ENCODE measurements around the gene LIN28B.

The LIN28B gene

DNA sequence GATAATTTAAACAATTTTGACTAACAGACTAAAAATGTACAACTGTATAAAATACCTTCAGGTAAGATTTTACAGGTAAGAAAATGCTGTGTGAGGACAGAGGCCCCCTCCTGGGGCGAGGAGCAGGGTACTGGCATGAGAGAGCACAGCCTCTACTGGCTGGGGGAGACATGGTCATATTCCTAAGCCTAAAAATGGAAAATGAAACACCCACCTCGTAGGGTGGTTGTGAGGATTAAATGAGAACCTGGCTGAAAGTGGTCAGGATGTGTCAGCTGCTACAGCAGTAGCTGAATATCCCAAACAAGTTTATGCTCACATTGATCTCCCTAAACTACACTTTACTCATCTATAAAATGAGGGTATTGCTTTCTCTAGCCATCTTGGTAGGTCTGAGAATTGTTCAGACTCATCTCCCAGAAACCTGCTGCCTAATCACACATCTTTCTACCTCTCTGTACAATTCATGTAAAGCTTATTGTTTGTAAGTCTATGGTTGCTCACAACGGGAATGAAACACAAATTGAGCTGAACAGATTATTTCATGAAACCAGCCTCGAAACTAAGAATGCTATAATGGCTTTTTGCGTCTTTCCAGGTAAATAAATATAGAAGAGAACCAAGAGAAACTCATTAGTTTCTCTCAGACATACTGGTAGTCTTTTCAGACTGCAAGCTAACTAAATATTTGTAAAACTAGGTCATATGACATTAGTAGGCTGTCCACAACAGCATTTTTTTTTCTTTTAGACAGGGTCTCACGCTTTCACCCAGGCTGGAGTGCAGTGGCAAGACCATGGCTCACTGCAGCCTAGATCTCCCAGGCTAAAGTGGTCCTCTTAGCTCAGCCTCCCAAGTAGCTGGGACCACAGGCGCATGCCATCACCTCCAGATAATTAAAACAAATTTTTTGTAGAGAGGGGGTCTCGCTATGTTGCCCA, 153.3 kb downstream of the LIN28B start:
- no peak for DNase-seq (ENCODE audit: low read depth in 2 of 2)

GRCh38 chr6:105111105-105111504, 154.2 kb downstream of the LIN28B start:
- no peak for DNase-seq (ENCODE audit: low read depth in 2 of 2)

- DNase-seq (ENCODE audit: low read depth in 2 of 2), result no peak
These were observed 155.0 kb downstream of the LIN28B start for GRCh38 chr6:105111871-105112270.

- no peak for DNase-seq (ENCODE audit: low read depth in 2 of 2)
These were observed 155.7 kb downstream of the LIN28B start for GRCh38 chr6:105112577-105112976.

DNA sequence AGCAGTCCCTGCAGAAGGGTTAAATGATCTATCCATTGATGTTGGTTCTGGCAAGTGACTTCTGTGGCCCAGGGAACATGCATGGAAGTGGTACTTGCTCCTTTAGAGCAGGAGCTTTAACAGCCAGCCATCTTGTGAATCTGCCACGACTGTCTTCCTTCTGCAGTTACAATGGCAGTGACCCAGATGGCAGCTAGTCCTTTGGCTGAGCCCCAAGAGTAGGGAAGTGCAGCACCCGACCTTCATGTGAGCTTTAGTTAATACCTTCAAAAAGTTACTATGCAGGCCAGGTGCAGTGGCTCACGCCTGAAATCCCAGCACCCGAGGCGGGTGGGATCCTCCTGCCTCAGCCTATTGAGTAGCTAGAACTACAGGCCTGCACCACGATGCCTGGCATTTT, 156.5 kb downstream of the LIN28B start:
- no peak for DNase-seq (ENCODE audit: low read depth in 2 of 2)

DNA sequence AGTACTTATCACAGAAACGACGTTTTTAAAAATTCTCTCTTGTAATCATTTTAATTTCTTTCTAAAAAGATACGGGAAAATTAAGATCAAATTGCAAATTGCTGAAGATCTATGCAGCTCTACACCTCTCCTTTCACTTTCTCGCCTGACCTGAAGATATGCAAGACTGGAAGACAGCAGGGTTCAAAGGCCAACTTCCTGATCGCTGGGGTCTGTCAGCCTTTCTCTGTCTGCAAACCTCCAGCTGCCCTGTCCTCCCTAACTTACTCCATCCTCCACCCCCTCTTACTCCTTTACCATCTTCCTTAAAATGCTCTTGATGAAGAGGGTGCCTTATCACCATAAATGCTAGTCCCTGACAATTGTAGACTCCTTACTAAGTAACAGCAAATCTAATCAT, 159.2 kb downstream of the LIN28B start:
- no peak for DNase-seq (ENCODE audit: low read depth in 2 of 2)

- DNase-seq (ENCODE audit: low read depth in 2 of 2), result no peak
These were observed 163.7 kb downstream of the LIN28B start for GRCh38 chr6:105120570-105120969.

DNA sequence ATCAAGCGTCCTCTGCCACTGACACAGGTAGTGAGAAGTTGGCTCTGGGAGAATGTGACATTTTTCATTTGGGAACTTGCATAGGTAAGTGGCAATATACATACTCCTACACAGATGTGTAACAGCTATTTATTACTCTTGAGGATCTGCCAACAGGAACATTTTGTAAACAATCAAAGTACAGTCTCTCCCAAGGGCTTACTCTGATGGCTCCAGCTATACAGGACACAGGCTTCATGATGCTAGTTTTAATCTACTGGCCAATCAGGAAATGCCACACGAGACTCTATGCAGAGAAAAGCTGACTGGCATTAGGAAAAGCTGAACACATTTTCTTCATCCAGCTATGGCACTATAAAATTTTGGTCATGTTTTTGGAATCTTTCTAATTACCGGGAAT, 165.1 kb downstream of the LIN28B start:
- DNase-seq (ENCODE audit: low read depth in 2 of 2), result no peak

GRCh38 chr6:105122717-105123116, 165.8 kb downstream of the LIN28B start:
- no peak for DNase-seq (ENCODE audit: low read depth in 2 of 2)
